GM20431 (cell line): ENCODE measurements around the gene IFITM5.
"Not testable (repeated sequence)": the region's sequence is repeated elsewhere in the genome, so short reads cannot be mapped to it uniquely, and the experiment has no call there.

Source experiments
- in situ Hi-C: fragments of 300-500 bp; cut with MseI, MboI; formaldehyde crosslinking; loops from one replicate; pipeline ENCODE4 v1.15.0; 2020; ENCODE audit warnings: low sequenced_read_pairs; ENCODE audit not compliant: unreplicated experiment

IFITM5 gene

GRCh38 chr11:271319-271715, 28.0 kb downstream of the IFITM5 start:
- in situ Hi-C loops, result no loop called here

GRCh38 chr11:270451-271318, 28.6 kb downstream of the IFITM5 start:
- in situ Hi-C loops, result no loop called here

GRCh38 chr11:269146-269890, 30.0 kb downstream of the IFITM5 start:
- in situ Hi-C loops, result no loop called here

- in situ Hi-C loops, result not testable (repeated sequence)
Observed at GRCh38 chr11:268716-269145, 30.6 kb downstream of the IFITM5 start.

GRCh38 chr11:267491-267994, 31.8 kb downstream of the IFITM5 start:
- in situ Hi-C loops, result no loop called here

- in situ Hi-C loops, result no loop called here
Observed at GRCh38 chr11:266676-267439, 32.5 kb downstream of the IFITM5 start.

GRCh38 chr11:261624-262023, 37.7 kb downstream of the IFITM5 start:
- in situ Hi-C loops, result no loop called here

GRCh38 chr11:259413-259812, 39.9 kb downstream of the IFITM5 start:
- in situ Hi-C loops, result no loop called here

- in situ Hi-C loops, result no loop called here
Observed at GRCh38 chr11:257766-258493, 41.4 kb downstream of the IFITM5 start.

- in situ Hi-C loops, result no loop called here
Observed at GRCh38 chr11:256952-257737, 42.2 kb downstream of the IFITM5 start.

GRCh38 chr11:255816-256215, 43.5 kb downstream of the IFITM5 start:
- in situ Hi-C loops, result no loop called here

- in situ Hi-C loops, result no loop called here
Observed at GRCh38 chr11:255176-255575, 44.1 kb downstream of the IFITM5 start.

GRCh38 chr11:253886-254270, 45.4 kb downstream of the IFITM5 start:
- in situ Hi-C loops, result no loop called here

- in situ Hi-C loops, result no loop called here
Observed at GRCh38 chr11:253160-253885, 46.0 kb downstream of the IFITM5 start.

- in situ Hi-C loops, result no loop called here
Observed at GRCh38 chr11:252666-253065, 46.7 kb downstream of the IFITM5 start.

GRCh38 chr11:251550-251949, 47.8 kb downstream of the IFITM5 start:
- in situ Hi-C loops, result no loop called here

- in situ Hi-C loops, result no loop called here
Observed at GRCh38 chr11:250740-251299, 48.5 kb downstream of the IFITM5 start.

GRCh38 chr11:250274-250673, 49.1 kb downstream of the IFITM5 start:
- in situ Hi-C loops, result no loop called here
